ENCODE data around the gene SAMSN1.
A peak's percentile ranks its signal among the peaks of the same experiment; 100 is the strongest.

SAMSN1 gene

DNA sequence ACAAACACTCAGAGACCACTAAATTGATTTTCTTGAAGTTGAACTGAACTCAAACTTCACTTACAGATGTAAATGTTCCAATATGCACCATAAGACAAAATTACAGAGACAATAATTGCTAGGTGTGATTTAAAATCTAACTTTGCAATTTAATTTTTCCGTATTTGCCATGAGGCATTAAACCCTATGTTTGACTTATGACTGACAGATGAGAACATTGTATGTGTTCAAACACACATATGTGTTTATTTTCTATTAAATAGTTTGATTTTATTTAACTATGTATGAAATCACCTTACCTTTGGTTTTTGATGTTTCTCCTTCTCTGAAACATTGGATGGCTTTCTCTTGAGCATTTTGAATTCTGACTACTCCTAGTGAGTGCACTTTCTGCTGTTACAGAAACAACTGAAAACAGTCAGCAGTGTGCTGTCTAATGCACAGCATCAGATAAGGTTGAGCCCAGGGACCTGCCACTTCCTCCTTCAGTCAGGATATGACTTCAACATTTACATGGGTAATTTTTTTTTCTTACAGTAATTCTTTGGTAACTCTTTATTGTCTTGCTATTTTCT is at the start of gene SAMSN1:
Gene SAMSN1 (minus strand): TSS at position 410 of the 575 bp plus-strand sequence. CDS start 54 bp downstream, at position 356.
- DNase-seq (ENCODE audit: low read depth) = peak; percentile 54

- no peak for DNase-seq (ENCODE audit: low read depth)
These were observed 49.3 kb upstream of the SAMSN1 start for GRCh38 chr21:14595449-14595848.

DNA sequence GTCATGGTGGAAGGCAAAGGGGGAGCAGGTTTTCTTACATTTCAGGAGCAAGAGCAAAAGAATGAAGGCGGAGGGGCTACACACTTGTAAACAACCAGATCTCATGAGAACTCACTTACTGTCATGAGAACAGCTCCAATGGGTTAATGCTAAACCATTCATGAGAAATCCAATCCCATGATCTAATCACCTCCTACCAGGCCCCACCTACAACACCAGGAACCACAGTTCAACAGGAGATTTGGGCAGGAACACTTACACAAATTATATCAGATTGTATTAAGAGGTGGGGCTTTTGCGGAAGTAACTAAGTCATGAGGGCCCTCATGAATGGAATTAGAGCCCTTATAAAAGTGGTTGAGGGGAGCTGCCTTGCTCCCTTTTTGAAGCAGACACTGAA is 48.9 kb upstream of the SAMSN1 start:
- DNase-seq (ENCODE audit: low read depth) = no peak

DNA sequence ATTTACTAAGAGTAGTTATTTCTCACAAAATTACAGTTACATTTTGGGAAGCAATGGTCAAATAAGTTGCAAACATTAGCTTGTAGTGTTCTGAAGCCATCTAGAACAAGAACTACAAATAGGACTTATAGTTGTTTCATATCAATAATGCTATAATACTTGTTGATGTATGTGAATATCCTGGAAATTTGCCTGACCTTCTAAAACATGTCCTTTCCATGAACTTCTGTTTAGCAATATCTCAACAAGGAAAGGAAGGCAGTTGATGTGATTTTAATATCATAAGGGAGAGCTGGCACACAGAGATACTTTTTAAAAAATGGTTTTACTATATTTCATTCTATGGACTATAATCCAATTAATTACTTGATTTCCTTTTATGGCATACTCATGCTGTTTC is 47.1 kb upstream of the SAMSN1 start:
- no peak for DNase-seq (ENCODE audit: low read depth)

GRCh38 chr21:14592296-14593000 is 46.3 kb upstream of the SAMSN1 start:
- DNase-seq (ENCODE audit: low read depth) = no peak

DNA sequence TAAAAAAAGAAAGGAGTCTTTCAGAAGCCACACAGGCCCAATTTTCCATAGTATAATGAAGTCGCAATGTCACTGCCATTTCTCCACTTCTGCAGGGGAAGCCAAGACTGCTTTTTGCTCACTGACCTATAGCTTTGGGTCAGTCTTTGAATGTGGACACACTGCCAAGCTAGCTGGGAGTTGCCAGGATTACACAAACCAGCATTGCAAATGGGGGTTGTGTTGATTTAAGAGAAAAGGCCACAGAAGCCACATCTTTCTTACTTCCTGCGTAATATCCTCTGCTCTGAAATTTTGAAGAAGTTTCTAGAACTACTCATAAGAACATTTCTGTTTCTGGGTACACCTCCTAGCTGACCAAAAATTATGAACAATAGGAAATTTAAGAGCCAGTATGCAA is 45.8 kb upstream of the SAMSN1 start:
- DNase-seq (ENCODE audit: low read depth) = no peak

DNA sequence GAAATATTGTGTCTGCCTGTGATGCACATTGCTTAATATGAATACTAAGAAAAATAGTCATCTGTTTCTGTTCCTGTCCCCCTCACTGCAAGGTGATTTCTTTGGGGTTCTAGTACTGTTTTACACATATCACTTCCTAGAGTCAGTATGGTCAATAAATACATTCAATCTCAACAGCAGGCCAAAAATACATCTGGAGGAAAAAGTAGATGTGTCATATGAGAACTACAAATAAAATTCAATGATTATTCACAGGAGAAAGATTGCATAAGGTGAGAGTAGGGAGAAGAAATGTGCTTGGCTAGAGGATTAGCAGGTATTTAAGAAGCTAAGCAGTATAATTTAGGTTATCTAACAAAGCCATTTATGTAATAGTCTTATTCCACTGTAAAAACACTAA is 45.3 kb upstream of the SAMSN1 start:
- no peak for DNase-seq (ENCODE audit: low read depth)

GRCh38 chr21:14589855-14590563 is 43.9 kb upstream of the SAMSN1 start:
- DNase-seq (ENCODE audit: low read depth) = no peak

DNA sequence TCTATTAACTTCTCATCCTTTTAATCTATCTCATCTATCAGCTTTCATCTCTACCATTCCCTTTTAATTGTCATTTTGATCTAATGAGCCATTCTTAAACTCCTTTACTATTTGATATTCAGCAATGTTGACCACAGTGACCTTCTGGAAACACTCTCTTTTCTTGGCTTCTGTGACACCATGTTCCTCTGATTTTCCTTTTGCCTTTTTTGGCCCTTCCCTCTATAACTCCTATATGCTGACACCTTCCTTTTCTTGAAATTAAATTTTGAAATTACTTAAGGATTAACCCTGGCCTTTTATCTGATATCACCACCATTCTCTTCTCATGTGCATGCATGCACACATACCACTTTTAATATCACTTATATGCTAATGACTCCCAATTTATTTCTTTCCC is 41.2 kb upstream of the SAMSN1 start:
- DNase-seq (ENCODE audit: low read depth) = no peak

DNA sequence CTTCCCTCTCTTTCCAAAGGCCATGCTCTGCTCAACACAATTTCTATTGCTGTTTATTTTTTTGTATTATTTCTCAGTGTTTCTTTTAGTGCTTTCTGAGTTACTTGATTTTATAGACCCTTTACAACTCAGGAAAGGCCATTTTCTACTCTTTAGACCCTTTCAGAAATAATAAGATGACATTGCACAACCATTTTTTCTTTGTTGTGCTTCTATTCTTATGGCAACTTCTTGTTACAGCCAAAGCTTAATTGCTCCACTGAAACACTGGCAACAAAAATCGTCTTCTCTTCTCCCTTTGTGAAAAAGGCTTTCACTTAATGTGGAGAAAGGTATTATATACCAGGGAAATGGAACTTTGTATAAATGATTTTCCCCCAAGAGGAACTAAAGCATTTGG is 39.0 kb upstream of the SAMSN1 start:
- no peak for DNase-seq (ENCODE audit: low read depth)

DNA sequence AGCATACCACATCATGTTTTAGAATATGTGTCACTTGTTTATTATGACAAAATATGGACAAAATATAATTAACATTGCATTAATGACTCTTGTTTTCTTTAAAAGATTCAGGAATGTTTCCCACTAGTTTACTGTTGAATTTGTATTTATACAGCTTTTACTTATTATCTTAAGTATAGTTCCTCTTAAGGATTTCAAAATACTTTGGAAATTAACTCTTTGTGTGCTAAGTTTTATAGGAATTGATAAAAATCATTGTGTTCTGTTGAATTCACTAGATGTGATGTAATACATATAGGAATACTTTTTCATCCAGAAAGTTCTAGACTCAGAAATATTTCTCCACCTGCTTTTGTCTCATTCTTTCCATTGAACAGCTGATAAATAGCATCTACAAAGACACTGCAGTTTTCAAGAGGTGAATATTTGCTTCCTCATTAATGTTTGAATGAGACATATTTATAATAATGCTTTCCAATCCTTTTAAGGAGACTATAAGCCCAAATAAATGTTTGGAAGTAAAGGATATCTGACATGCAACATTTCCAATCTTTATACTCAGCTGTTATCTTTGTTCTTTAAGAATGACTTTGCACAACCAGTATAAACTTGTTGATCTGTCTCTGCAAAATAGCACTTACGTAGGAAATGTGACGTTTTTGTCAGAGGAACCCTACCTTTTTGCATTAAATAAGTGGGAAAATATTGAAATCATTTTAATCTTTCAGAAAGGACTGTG is 38.4 kb upstream of the SAMSN1 start:
- no peak for DNase-seq (ENCODE audit: low read depth)

DNA sequence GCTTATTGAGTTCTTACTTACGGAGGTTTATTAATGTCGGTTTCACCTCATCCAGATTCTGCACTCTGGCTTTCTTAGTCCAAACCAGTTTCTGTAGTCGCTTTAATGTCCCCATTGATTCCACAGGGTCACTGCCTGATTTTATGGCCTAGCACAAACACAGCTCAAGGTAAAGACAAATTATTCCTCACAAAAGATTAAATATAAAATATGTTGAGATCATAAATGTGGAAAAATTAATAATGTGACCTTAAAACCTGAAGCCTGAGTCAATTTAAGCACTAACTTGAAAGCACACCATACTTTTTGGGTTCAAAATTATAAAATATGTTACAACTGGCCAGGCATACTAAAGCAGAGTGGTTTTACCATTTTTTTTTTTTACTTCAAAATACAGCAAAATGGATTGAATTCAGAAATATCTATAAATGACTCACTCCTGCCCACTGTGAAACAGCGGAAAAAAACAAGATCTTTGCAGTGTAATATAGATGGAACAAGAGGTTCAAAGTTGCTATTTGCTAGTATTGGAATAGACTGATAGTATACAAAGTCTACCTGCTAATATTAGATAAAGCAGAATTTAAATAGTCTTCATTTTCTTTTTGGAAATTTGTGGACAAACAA is 37.6 kb upstream of the SAMSN1 start:
- DNase-seq (ENCODE audit: low read depth) = no peak

GRCh38 chr21:14582934-14583628 is 37.0 kb upstream of the SAMSN1 start:
- no peak for DNase-seq (ENCODE audit: low read depth)

- DNase-seq (ENCODE audit: low read depth) = no peak
These were observed 35.9 kb upstream of the SAMSN1 start for GRCh38 chr21:14581902-14582457.

DNA sequence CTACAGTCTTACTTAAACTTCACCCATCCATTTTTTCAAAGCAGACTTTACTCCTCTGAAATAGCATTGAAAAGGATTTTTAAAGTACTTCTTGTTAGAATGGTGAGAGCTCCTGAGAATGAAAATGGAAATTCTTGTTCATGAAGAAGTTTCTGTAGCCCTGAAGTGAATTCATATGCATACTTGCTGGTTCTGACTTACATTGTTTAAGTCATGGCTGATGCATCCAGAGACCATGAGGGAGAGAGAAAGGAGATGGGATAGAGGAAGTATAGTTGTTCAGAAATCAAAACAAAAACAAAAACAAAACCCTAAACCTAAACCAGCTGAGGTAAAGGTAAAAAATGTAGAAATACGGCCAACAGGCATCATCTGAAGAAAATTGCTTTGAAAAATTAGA is 27.1 kb upstream of the SAMSN1 start:
- DNase-seq (ENCODE audit: low read depth) = no peak

- DNase-seq (ENCODE audit: low read depth) = no peak
These were observed 26.2 kb upstream of the SAMSN1 start for GRCh38 chr21:14572204-14572780.

DNA sequence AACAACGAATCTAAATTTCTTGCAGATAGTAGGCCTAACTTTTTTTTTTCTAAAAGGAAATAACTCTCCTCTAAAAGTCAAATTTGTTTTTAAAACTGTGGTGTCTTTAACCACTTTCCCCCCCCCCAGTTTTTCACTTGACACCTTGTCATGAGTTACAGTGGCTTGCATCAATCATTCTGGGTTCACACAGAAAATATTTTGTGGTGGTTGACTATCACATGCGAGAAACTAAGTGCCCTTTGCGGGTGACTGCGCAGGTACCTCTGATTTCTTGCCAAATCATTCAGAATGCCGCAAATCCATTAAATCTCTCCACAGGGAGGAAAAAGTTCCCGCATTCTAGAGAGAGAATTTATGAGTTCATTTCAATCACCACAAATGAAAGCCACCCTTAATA is 23.8 kb upstream of the SAMSN1 start:
- no peak for DNase-seq (ENCODE audit: low read depth)

- no peak for DNase-seq (ENCODE audit: low read depth)
These were observed 23.0 kb upstream of the SAMSN1 start for GRCh38 chr21:14569026-14569621.

DNA sequence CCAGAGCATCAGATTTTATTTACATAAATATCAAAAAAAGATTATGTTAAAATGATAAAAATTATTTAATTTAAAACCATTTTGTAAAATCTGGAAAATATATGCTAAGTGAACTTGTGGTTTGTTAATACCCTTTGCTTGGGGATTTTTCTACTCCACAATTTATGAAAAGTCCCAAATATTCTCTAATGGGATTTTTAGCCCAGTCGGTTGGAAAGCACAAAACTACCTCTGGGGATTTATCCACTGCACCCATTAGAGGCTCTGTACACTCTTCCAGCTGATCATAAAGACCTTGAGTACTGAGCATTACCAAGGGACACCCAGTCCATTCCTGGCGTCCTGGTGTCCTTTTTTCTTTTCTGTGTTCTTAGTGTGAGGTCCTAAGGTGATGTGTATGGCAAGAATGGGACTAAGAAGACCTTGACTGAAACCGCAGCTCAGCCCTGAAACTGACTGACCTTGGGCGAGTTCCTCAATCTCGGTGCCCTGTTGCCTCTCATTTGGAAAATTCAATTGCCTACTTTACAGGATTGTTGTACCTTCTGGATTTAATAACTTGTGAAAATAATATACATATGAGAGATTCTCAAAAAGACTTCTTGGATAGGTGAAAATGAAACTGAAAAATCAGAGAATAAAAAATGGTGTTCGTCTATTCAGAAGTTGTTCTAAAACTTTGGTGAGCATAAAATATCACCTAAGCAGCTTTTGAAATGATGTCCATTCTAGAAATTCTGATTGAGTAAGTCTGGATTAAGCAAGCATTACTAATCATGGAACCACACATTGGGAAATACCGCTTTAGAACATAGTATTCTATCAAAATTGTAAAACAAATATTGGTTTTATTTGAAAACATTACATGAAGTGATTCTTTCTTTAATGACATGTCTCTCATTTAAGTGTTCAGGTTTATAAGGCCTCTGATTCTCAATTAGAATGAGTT is 21.5 kb upstream of the SAMSN1 start:
- no peak for DNase-seq (ENCODE audit: low read depth)
